CD14-positive monocyte (primary cell): ENCODE results near the gene ZNF407. TPM values are rescaled to one million over a fixed set of nuclear protein-coding genes. Genes with fewer than 3 reads are reported as not detected.
A peak's percentile ranks its signal among the peaks of the same experiment; 100 is the strongest.

Experiments used
- DNase-seq, 3 donors: peaks; one replicate each; pipeline ENCODE4 v3.0.0-alpha.2; 2011 to 2022
- H2AFZ ChIP-seq: 2 replicates; pipeline ENCODE4 v1.6.0; 2012; ENCODE audit warnings: mild to moderate bottlenecking, low read depth, low read length, inconsistent platforms; ENCODE audit not compliant: insufficient read depth, poor library complexity, severe bottlenecking
- H3K27ac ChIP-seq, 2 donors: 1 replicate in 1 of 2; 2 replicates in 1 of 2; pipeline ENCODE4 v1.5.1; 2012 to 2013; ENCODE audit warnings: low read length in 2 of 2, control low read depth in 1 of 2, inconsistent platforms in 1 of 2, low read depth in 1 of 2, mild to moderate bottlenecking in 1 of 2
- H3K27me3 ChIP-seq, 2 donors: one replicate each; pipeline versions ENCODE4 v1.6.0 to v1.6.1; 2011 to 2013; ENCODE audit warnings: low read length in 2 of 2; ENCODE audit not compliant: control insufficient read depth in 2 of 2, insufficient read depth in 2 of 2
- H3K36me3 ChIP-seq, 2 donors: replicated peaks in 1 of 2; 1 replicate in 1 of 2; 2 replicates in 1 of 2; pipeline versions ENCODE4 v1.5.1 to v1.6.1; 2012 to 2013; ENCODE audit warnings: low read length in 2 of 2, control low read depth in 1 of 2, inconsistent platforms in 1 of 2, mild to moderate bottlenecking in 1 of 2; ENCODE audit not compliant: insufficient read depth in 2 of 2, control insufficient read depth in 1 of 2
- H3K4me1 ChIP-seq, 2 donors: 1 replicate in 1 of 2; 2 replicates in 1 of 2; pipeline versions ENCODE4 v1.5.1 to v1.6.1; 2012 to 2013; ENCODE audit warnings: low read length in 2 of 2, control low read depth in 1 of 2, inconsistent platforms in 1 of 2, mild to moderate bottlenecking in 1 of 2, moderate library complexity in 1 of 2; ENCODE audit not compliant: insufficient read depth in 2 of 2, control insufficient read depth in 1 of 2
- H3K4me2 ChIP-seq: replicated peaks from 2 replicates; pipeline ENCODE3; 2012; ENCODE audit warnings: low read length, moderate library complexity, mild to moderate bottlenecking; ENCODE audit not compliant: poor library complexity, severe bottlenecking; ENCODE audit errors: extremely low read depth
- H3K4me3 ChIP-seq, 3 experiments: fragments of 200-600 bp in 1 of 3; sonication (generic) in 1 of 3; replicated peaks in 1 of 3; 1 replicate in 2 of 3; 2 replicates in 1 of 3; pipeline ENCODE4 v1.5.1; 2011 to 2013; ENCODE audit warnings: low read length in 3 of 3, mild to moderate bottlenecking in 3 of 3, control low read depth in 2 of 3, low read depth in 2 of 3, inconsistent platforms in 1 of 3, moderate library complexity in 1 of 3
- H3K79me2 ChIP-seq: 2 replicates; pipeline ENCODE4 v1.6.0; 2012; ENCODE audit warnings: mild to moderate bottlenecking, control low read depth, inconsistent platforms, low read length, moderate library complexity; ENCODE audit not compliant: insufficient read depth
- H3K9ac ChIP-seq: 2 replicates; pipeline ENCODE4 v1.6.0; 2017; ENCODE audit warnings: low read length, mild to moderate bottlenecking; ENCODE audit not compliant: insufficient read depth, poor library complexity, severe bottlenecking
- H3K9me3 ChIP-seq, 2 donors: replicated peaks in 1 of 2; 1 replicate in 1 of 2; 2 replicates in 1 of 2; pipeline versions ENCODE4 v1.5.1 to v1.6.1; 2012 to 2013; ENCODE audit warnings: low read length in 2 of 2, control low read depth in 1 of 2; ENCODE audit not compliant: control insufficient read depth in 1 of 2, insufficient read depth in 1 of 2
- H4K20me1 ChIP-seq: 2 replicates; pipeline ENCODE4 v1.6.0; 2012; ENCODE audit warnings: mild to moderate bottlenecking, low read length, control low read depth, moderate library complexity; ENCODE audit not compliant: insufficient read depth
- H3K27ac Mint-ChIP-seq, 7 donors: one replicate each; pipeline ENCODE4 v1.8.0; 2020; ENCODE audit warnings: mild to moderate bottlenecking in 7 of 7, mixed read lengths in 7 of 7, moderate library complexity in 6 of 7, inconsistent platforms in 2 of 7
- H3K27me3 Mint-ChIP-seq, 3 donors: one replicate each; pipeline ENCODE4 v1.8.0; 2021 to 2022; ENCODE audit warnings: low read depth in 3 of 3, mild to moderate bottlenecking in 3 of 3, mixed read lengths in 3 of 3, moderate library complexity in 3 of 3, inconsistent platforms in 1 of 3
- H3K36me3 Mint-ChIP-seq, 2 donors: one replicate each; pipeline ENCODE4 v1.8.0; 2020; ENCODE audit warnings: mixed read lengths in 2 of 2, inconsistent platforms in 1 of 2, mild to moderate bottlenecking in 1 of 2
- H3K4me1 Mint-ChIP-seq: one replicate; pipeline ENCODE4 v1.8.0; 2020; ENCODE audit warnings: mild to moderate bottlenecking, mixed read lengths
- H3K4me3 Mint-ChIP-seq, 2 donors: one replicate each; pipeline ENCODE4 v1.8.0; 2020; ENCODE audit warnings: mild to moderate bottlenecking in 2 of 2, mixed read lengths in 2 of 2, moderate library complexity in 1 of 2
- H3K9me3 Mint-ChIP-seq, 7 donors: one replicate each; pipeline ENCODE4 v1.8.0; 2020 to 2022; ENCODE audit warnings: mixed read lengths in 7 of 7, mild to moderate bottlenecking in 6 of 7, moderate library complexity in 6 of 7, inconsistent platforms in 2 of 7
- WGBS: methylation state at CpG from one replicate; pipeline ENCODE4 v1.1.5; 2013; ENCODE audit warnings: missing lambda C conversion rate; ENCODE audit not compliant: insufficient coverage; 5-methylcytosine and 5-hydroxymethylcytosine counted together
- intact Hi-C, 2 donors: fragments of 100-400 bp; cut with micrococcal nuclease; formaldehyde crosslinking; loops; one replicate each; pipeline versions ENCODE4 v1.15.0 to v1.15.1; 2023
- polyA plus RNA-seq, 3 donors: library from polyadenylated mRNA; depleted of rRNA in 1 of 3; unstranded in 2 of 3; stranded (reverse) in 1 of 3; fragments of 300-500 nt in 2 of 3; fragments of >200 nt in 1 of 3; fragmentation: Illumina TruSeq in 2 of 3; gene quantifications; 1 replicate in 2 of 3; 2 replicates in 1 of 3; pipeline ENCODE4 v1.2.3, GENCODE V29; 2012 to 2021
- TF ChIP-seq, protein P1 (sequence below): fragments of 200-600 bp; IDR thresholded peaks from one replicate; pipeline ENCODE4 v1.8.0; 2022; ENCODE audit warnings: antibody characterized with exemption, mild to moderate bottlenecking

ZNF407 gene
- polyA plus RNA-seq, 3 donors = 1.3 to 3.6 (median 1.6) TPM

DNA sequence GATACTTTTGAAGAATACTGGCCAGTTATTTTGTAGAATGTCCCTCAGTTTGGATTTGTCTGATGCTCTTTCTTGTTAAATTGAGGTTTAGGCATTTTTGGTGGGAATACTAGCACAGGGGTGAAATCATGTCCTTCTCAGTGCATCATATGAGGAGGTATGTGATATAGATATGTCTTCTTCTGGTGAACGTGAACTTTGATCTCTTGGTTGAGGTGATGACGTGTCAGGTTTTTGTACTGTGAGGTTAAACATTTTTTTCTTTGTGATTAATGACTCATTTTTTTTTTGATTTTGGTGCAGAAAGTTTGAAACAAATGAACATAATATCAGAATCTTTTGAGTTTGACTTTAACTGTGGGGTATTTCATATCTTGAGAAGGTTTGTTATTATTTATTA lies 11.0 kb downstream of the ZNF407 start:
- H3K27me3 Mint-ChIP-seq = no peaks in the 10 kb centered on the region
- no peaks in the 10 kb centered on the region for H3K9me3 Mint-ChIP-seq
- 88% methylated on average over 1 of the region's 2 CpGs for WGBS
- H3K79me2 ChIP-seq = peaks cover 64% of the 10 kb centered on the region
- H3K9me3 ChIP-seq = no peaks in the 10 kb centered on the region
- no peak overlapping the region for H3K27ac Mint-ChIP-seq
- H3K27ac ChIP-seq = no peak overlapping the region
- H3K4me1 Mint-ChIP-seq = peaks cover 36% of the 10 kb centered on the region
- peaks cover 55% of the 10 kb centered on the region for H4K20me1 ChIP-seq
- intact Hi-C loops = no loop called here
- H3K9ac ChIP-seq = no peak overlapping the region
- H2AFZ ChIP-seq = no peak overlapping the region
- no peak overlapping the region for H3K4me3 Mint-ChIP-seq
- TF ChIP-seq, protein P1, sequence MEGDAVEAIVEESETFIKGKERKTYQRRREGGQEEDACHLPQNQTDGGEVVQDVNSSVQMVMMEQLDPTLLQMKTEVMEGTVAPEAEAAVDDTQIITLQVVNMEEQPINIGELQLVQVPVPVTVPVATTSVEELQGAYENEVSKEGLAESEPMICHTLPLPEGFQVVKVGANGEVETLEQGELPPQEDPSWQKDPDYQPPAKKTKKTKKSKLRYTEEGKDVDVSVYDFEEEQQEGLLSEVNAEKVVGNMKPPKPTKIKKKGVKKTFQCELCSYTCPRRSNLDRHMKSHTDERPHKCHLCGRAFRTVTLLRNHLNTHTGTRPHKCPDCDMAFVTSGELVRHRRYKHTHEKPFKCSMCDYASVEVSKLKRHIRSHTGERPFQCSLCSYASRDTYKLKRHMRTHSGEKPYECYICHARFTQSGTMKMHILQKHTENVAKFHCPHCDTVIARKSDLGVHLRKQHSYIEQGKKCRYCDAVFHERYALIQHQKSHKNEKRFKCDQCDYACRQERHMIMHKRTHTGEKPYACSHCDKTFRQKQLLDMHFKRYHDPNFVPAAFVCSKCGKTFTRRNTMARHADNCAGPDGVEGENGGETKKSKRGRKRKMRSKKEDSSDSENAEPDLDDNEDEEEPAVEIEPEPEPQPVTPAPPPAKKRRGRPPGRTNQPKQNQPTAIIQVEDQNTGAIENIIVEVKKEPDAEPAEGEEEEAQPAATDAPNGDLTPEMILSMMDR = no peak
- no peaks in the 10 kb centered on the region for H3K27me3 ChIP-seq
- no peak overlapping the region for H3K4me3 ChIP-seq
- H3K4me1 ChIP-seq = peaks cover 6 to 8% of the 10 kb centered on the region in 2 donors
- DNase-seq = no peak
- H3K4me2 ChIP-seq = no peak overlapping the region
- no peaks in the 10 kb centered on the region for H3K36me3 ChIP-seq
- peaks cover 5 to 11% of the 10 kb centered on the region in 2 donors for H3K36me3 Mint-ChIP-seq

DNA sequence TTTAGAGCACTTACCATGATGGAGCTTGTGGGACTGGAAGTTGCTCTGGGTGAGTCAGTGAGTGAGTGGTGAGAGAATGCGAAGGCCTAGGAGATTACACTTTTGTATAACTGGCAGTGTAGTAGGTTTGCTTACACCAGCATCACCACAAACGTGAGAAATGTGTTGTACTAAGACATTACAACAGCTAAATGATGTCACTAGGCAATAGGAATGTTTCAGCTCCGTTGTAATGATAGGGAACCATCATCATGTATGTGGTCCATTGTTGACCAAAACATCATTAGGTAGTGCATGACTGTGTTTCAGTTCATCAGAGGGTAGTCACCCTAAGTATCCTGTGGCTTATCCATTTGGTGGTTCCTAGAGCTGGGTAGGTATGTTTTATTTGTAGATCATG lies 11.9 kb downstream of the ZNF407 start:
- Histone ChIP-seq H3K4me1 (peaks cover 7 to 8% of the 10 kb centered on the region in 2 donors), H3K79me2 (peaks cover 66% of the 10 kb centered on the region), H4K20me1 (peaks cover 47% of the 10 kb centered on the region), H3K36me3 (no peaks in the 10 kb centered on the region), H3K9me3 (no peaks in the 10 kb centered on the region), H3K4me2 (no peak overlapping the region), H2AFZ (no peak overlapping the region), H3K27ac (no peak overlapping the region), H3K9ac (no peak overlapping the region), H3K4me3 (no peak overlapping the region), H3K27me3 (no peaks in the 10 kb centered on the region)
- Mint-ChIP-seq H3K36me3 (peaks cover 2 to 7% of the 10 kb centered on the region in 2 donors), H3K4me1 (peaks cover 39% of the 10 kb centered on the region), H3K9me3 (no peaks in the 10 kb centered on the region), H3K27me3 (no peaks in the 10 kb centered on the region), H3K27ac (no peak overlapping the region), H3K4me3 (no peak overlapping the region)
- intact Hi-C loops = no loop called here
- peak in 1 of 3 donors; percentile 39 for DNase-seq
- WGBS = no CpG with 5 or more reads among the region's 3 CpGs
- TF ChIP-seq, protein P1 = no peak
